Body of pancreas (tissue), 4 donors: ENCODE results near the gene UBQLN4.
"Not testable (repeated sequence)": the region's sequence is repeated elsewhere in the genome, so short reads cannot be mapped to it uniquely, and the experiment has no call there.

Experiments
- CTCF ChIP-seq, 7 experiments: fragments of 450-650 bp in 4 of 7; fragments of 200-600 bp in 3 of 7; sonication (generic) in 3 of 7; IDR thresholded peaks; one replicate each; pipeline ENCODE4 v1.5.1; 2016 to 2019; ENCODE audit warnings: antibody characterized with exemption in 7 of 7
- POLR2A ChIP-seq, 3 donors: fragments of 450-650 bp; IDR thresholded peaks; one replicate each; pipeline ENCODE4 v1.6.1; 2016; ENCODE audit warnings: antibody characterized with exemption in 3 of 3, mild to moderate bottlenecking in 2 of 3

GRCh38 chr1:156071332-156071816 lies 17.8 kb upstream of the UBQLN4 start:
- not testable (repeated sequence) for TF ChIP-seq CTCF, POLR2A (IDR thresholded peaks at IDR 0.05)
